ENCODE results near the gene NKX3-2.

DNA sequence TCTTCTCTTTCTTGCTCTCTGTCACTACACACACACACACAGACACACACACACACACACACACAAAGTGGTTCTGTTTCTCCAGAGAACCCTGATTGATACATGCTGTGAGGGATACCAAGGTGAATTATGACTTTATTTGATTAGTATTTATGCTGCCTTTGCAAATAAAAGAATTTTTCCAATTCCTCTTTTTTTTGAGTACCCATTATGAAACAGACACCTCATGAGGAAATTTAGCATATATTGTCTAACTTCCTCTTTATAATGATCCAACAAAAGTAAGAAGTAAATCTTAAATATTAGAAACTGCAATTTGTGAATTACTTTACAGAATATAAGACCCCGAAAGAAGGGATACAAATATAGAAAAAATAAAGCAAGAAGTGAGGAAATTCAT is 45.8 kb downstream of the NKX3-2 start:
- TF ChIP-seq, protein P1, sequence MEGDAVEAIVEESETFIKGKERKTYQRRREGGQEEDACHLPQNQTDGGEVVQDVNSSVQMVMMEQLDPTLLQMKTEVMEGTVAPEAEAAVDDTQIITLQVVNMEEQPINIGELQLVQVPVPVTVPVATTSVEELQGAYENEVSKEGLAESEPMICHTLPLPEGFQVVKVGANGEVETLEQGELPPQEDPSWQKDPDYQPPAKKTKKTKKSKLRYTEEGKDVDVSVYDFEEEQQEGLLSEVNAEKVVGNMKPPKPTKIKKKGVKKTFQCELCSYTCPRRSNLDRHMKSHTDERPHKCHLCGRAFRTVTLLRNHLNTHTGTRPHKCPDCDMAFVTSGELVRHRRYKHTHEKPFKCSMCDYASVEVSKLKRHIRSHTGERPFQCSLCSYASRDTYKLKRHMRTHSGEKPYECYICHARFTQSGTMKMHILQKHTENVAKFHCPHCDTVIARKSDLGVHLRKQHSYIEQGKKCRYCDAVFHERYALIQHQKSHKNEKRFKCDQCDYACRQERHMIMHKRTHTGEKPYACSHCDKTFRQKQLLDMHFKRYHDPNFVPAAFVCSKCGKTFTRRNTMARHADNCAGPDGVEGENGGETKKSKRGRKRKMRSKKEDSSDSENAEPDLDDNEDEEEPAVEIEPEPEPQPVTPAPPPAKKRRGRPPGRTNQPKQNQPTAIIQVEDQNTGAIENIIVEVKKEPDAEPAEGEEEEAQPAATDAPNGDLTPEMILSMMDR (conservative IDR thresholded peaks at IDR 0.05; ENCODE audit: low read length) = no peak
- no peak for TF ChIP-seq EZH2phosphoT487 (IDR thresholded peaks at IDR 0.05; ENCODE audit: borderline replicate concordance, low read depth, low read length)
